ENCODE measurements around the gene PPP3CB. TPM values are rescaled to one million over a fixed set of nuclear protein-coding genes. Genes with fewer than 3 reads are reported as not detected.

The PPP3CB gene
- polyA plus RNA-seq, 3 donors = 4.8 to 18.9 (median 6.5) TPM

- no peaks in the 10 kb centered on the region for H3K9me3 ChIP-seq (replicated peaks in 1 of 2; ENCODE audit: control insufficient read depth in 1 of 2, insufficient read depth in 1 of 2, low read length in 2 of 2)
- no peak overlapping the region for H3K27ac Mint-ChIP-seq
- H3K9ac ChIP-seq (ENCODE audit: insufficient read depth, low read length, poor library complexity, severe bottlenecking) = no peak overlapping the region
These were observed 10.2 kb upstream of the PPP3CB start for GRCh38 chr10:73506074-73506473.

GRCh38 chr10:73503037-73503436 lies 7.2 kb upstream of the PPP3CB start:
- Histone ChIP-seq H3K4me3 (replicated peaks in 1 of 3; ENCODE audit: low read depth in 2 of 3, low read length in 3 of 3) (no peak overlapping the region), H3K27ac (ENCODE audit: low read depth in 1 of 2, low read length in 2 of 2) (no peak overlapping the region), H3K4me2 (replicated peaks; ENCODE audit: extremely low read depth, low read length, poor library complexity, severe bottlenecking) (no peak overlapping the region), H3K79me2 (ENCODE audit: insufficient read depth, low read length) (no peaks in the 10 kb centered on the region), H3K36me3 (replicated peaks in 1 of 2; ENCODE audit: control insufficient read depth in 1 of 2, insufficient read depth in 2 of 2, low read length in 2 of 2) (peaks cover 10 to 29% of the 10 kb centered on the region in 2 donors), H2AFZ (ENCODE audit: insufficient read depth, low read depth, low read length, poor library complexity, severe bottlenecking) (no peak overlapping the region), H3K9me3 (replicated peaks in 1 of 2; ENCODE audit: control insufficient read depth in 1 of 2, insufficient read depth in 1 of 2, low read length in 2 of 2) (no peaks in the 10 kb centered on the region), H3K9ac (ENCODE audit: insufficient read depth, low read length, poor library complexity, severe bottlenecking) (no peak overlapping the region), H4K20me1 (ENCODE audit: insufficient read depth, low read length) (no peaks in the 10 kb centered on the region), H3K27me3 (ENCODE audit: control insufficient read depth in 2 of 2, insufficient read depth in 2 of 2, low read length in 2 of 2) (no peaks in the 10 kb centered on the region), H3K4me1 (ENCODE audit: control insufficient read depth in 1 of 2, insufficient read depth in 2 of 2, low read length in 2 of 2) (peaks cover 17 to 19% of the 10 kb centered on the region in 2 donors)
- no peak for TF ChIP-seq CTCF (IDR thresholded peaks at IDR 0.05)
- H3K36me3 Mint-ChIP-seq = peaks cover 26 to 27% of the 10 kb centered on the region in 2 donors
- WGBS (ENCODE audit: insufficient coverage) = no CpG with 5 or more reads among the region's 1 CpG
- peaks cover 18% of the 10 kb centered on the region for H3K4me1 Mint-ChIP-seq
- no peak overlapping the region for H3K27ac Mint-ChIP-seq
- no peak overlapping the region for H3K4me3 Mint-ChIP-seq
- DNase-seq = no peak
- H3K9me3 Mint-ChIP-seq = no peaks in the 10 kb centered on the region
- H3K27me3 Mint-ChIP-seq (ENCODE audit: low read depth in 3 of 3) = peaks cover 0 to 1% (median 0%) of the 10 kb centered on the region in 3 donors
- intact Hi-C loops (cut with micrococcal nuclease) = no loop called here

More at GRCh38 chr10:73506074-73506473, 10.2 kb upstream of the PPP3CB start:
- Histone ChIP-seq H4K20me1 (ENCODE audit: insufficient read depth, low read length) (no peaks in the 10 kb centered on the region), H3K27ac (ENCODE audit: low read depth in 1 of 2, low read length in 2 of 2) (no peak overlapping the region), H3K4me2 (replicated peaks; ENCODE audit: extremely low read depth, low read length, poor library complexity, severe bottlenecking) (no peak overlapping the region), H2AFZ (ENCODE audit: insufficient read depth, low read depth, low read length, poor library complexity, severe bottlenecking) (no peak overlapping the region), H3K79me2 (ENCODE audit: insufficient read depth, low read length) (no peaks in the 10 kb centered on the region), H3K4me1 (ENCODE audit: control insufficient read depth in 1 of 2, insufficient read depth in 2 of 2, low read length in 2 of 2) (peaks cover 11 to 12% of the 10 kb centered on the region in 2 donors), H3K4me3 (replicated peaks in 1 of 3; ENCODE audit: low read depth in 2 of 3, low read length in 3 of 3) (no peak overlapping the region), H3K36me3 (replicated peaks in 1 of 2; ENCODE audit: control insufficient read depth in 1 of 2, insufficient read depth in 2 of 2, low read length in 2 of 2) (peaks cover 10 to 29% of the 10 kb centered on the region in 2 donors), H3K27me3 (ENCODE audit: control insufficient read depth in 2 of 2, insufficient read depth in 2 of 2, low read length in 2 of 2) (no peaks in the 10 kb centered on the region)
- intact Hi-C loops (cut with micrococcal nuclease) = no loop called here
- Mint-ChIP-seq H3K4me1 (peaks cover 10% of the 10 kb centered on the region), H3K27me3 (ENCODE audit: low read depth in 3 of 3) (peaks cover 0 to 1% (median 0%) of the 10 kb centered on the region in 3 donors), H3K9me3 (no peaks in the 10 kb centered on the region), H3K36me3 (peaks cover 26 to 27% of the 10 kb centered on the region in 2 donors), H3K4me3 (no peak overlapping the region)
- no peak for DNase-seq
- no peak for TF ChIP-seq CTCF (IDR thresholded peaks at IDR 0.05)

All from CD14-positive monocyte (primary cell).